ENCODE results near the gene PRSS23.

DNA sequence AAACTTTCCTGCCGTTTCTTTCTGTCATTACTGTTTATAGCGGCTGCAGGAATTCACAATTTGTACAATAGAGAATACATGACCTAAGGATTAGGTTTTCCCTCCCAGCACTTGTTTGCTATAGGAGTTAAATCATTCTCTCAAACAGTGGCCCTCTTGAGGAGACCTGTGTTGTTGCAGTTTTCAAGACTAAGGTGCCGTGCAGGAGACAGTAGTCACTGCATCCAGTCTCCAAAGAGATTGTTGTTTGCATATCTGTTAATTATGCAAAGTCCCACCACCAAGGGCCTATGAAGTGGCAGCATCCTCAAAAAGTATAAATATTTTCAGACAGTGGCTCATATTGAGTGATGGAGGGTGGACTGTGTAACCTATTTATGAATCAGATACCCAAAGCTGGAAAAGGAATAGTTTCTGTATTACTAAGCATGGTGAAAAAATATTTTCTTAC is 2.3 kb downstream of the PRSS23 start:
- peak; percentile 44 to 48 (median 48) for TF ChIP-seq CTCF (IDR thresholded peaks at IDR 0.05)
- no peak for TF ChIP-seq POLR2A (IDR thresholded peaks at IDR 0.05)

Data from testis (tissue), 2 donors.